ENCODE data around the gene FGF22.
"Not testable (repeated sequence)": the region's sequence is repeated elsewhere in the genome, so short reads cannot be mapped to it uniquely, and the experiment has no call there.

FGF22 gene

DNA sequence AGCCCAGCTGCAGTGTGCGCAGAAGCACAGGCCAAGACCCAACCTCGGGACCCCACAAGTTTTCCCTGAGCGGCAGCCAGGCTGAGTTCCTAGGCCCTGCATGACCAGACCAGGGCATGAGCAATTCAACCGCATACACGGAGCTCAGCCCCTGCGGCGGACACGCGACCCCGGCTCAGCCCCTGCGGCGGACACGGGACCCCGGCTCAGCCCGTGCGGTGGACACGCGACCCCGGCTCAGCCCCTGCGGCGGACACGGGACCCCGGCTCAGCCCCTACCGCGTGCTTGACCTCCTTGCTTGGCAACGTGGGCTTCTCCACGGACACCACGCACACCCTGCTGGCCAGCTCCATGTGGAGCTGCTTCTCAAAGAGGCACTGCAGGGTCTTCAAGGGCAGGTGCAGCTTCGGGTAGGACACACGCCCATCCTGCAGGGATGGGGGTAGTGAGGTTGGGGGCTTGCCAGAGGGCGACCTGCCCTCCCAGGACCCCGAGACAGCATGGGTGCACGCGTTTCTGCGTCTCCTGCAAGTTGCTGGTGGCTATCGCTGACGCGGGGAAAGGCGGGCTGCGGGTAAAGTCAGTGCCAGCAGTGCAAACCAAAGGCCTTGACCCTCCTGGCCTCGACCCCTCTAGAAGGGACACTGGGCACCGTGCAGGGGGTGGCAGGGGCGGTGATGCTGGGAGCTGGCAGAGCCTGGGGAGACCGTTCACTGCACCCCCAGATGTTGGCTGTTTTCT is 16.3 kb upstream of the FGF22 start:
- peaks cover 2% of the 10 kb centered on the region for H3K4me1 Mint-ChIP-seq
- TF ChIP-seq, protein P1, sequence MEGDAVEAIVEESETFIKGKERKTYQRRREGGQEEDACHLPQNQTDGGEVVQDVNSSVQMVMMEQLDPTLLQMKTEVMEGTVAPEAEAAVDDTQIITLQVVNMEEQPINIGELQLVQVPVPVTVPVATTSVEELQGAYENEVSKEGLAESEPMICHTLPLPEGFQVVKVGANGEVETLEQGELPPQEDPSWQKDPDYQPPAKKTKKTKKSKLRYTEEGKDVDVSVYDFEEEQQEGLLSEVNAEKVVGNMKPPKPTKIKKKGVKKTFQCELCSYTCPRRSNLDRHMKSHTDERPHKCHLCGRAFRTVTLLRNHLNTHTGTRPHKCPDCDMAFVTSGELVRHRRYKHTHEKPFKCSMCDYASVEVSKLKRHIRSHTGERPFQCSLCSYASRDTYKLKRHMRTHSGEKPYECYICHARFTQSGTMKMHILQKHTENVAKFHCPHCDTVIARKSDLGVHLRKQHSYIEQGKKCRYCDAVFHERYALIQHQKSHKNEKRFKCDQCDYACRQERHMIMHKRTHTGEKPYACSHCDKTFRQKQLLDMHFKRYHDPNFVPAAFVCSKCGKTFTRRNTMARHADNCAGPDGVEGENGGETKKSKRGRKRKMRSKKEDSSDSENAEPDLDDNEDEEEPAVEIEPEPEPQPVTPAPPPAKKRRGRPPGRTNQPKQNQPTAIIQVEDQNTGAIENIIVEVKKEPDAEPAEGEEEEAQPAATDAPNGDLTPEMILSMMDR (IDR thresholded peaks at IDR 0.05): no peak
- no peaks in the 10 kb centered on the region for H3K27me3 Mint-ChIP-seq (ENCODE audit: low read depth, poor library complexity)
- no peak overlapping the region for H3K4me3 Mint-ChIP-seq
- no peak for DNase-seq
- H3K36me3 Mint-ChIP-seq (ENCODE audit: low read depth): peaks cover 38% of the 10 kb centered on the region
- H3K9me3 Mint-ChIP-seq: no peaks in the 10 kb centered on the region
- no peak overlapping the region for H3K27ac Mint-ChIP-seq

DNA sequence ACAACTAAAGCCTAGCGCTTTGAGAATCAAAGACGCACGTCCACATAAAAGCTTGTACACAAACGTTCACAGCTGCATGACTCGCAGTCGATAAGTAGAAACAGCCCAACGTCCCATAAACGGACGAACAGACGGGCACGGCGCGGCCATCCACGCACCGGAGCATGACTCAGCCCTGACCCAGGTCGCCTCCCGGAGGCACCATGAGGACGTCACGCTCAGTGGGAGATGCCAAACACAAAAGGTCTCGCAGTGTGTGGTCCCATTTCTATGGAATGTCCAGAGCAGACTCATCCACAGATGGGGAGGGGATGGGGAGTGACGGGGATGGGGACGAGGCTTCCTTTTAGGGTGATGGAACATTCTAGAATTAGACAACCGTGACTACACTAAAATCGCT is 15.7 kb upstream of the FGF22 start:
- Mint-ChIP-seq H3K27ac (peak overlapping the region; percentile 89), H3K4me3 (no peak overlapping the region), H3K36me3 (ENCODE audit: low read depth) (peaks cover 40% of the 10 kb centered on the region), H3K9me3 (no peaks in the 10 kb centered on the region), H3K27me3 (ENCODE audit: low read depth, poor library complexity) (no peaks in the 10 kb centered on the region), H3K4me1 (peaks cover 8% of the 10 kb centered on the region)
- DNase-seq: no peak
- TF ChIP-seq, protein P1 (IDR thresholded peaks at IDR 0.05): no peak

DNA sequence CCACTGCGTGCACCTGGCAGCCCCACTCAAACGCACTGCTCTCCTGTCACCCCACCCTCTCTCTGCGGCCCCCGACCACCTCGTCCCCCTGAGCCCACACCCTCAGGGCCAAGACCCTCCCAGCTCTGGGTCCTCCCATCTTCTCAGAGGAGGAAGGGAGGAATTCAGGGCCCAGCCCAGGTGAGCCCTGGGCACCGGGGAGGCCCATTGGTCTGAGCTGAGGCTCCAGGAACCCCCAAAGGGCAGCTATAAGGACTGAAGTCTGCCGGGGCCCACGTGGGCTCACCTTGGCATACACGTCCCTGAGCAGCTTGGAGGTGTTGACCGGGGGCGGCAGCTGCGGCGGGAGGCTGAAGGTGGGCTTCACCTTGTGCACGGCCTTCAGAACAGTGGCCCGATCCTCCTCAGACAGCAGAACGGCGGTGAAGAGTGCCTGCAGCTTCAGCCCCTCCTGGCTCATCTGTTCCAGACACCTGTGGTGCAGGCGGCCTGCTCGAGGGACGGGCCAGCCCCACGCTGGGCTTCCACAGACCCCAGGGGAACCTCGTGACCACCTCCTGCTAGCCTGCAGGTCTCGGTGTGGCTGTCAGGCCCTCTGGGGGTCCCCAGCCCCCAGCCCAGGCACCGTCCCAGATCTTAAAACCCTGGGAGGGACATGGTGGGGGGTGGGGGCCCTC is 15.1 kb upstream of the FGF22 start:
- Mint-ChIP-seq H3K27me3 (ENCODE audit: low read depth, poor library complexity) (no peaks in the 10 kb centered on the region), H3K4me1 (peaks cover 12% of the 10 kb centered on the region), H3K9me3 (no peaks in the 10 kb centered on the region), H3K36me3 (ENCODE audit: low read depth) (peaks cover 43% of the 10 kb centered on the region), H3K4me3 (no peak overlapping the region), H3K27ac (no peak overlapping the region)
- no peak for DNase-seq
- TF ChIP-seq, protein P1 (IDR thresholded peaks at IDR 0.05): no peak

DNA sequence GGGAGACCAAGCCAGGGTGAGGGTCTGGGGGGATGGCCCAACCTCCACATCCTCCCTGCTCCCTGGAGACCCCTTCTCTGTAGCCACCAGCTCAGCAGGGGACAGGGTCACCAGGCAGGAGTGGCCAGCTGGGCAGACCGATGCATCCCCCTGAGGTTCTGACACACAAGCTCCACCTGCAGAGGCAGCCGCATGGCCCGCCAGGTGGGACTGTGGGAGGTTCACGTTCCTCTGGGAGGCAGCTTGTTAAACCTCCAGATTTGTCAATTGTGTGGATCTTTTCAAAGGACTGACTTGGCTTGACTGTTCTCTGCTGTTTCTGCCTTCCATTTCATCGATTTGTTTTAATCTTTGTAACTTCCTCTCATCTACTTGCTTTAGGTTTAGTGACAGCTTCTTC is 14.4 kb upstream of the FGF22 start:
- Mint-ChIP-seq H3K9me3 (no peaks in the 10 kb centered on the region), H3K4me3 (no peak overlapping the region), H3K36me3 (ENCODE audit: low read depth) (peaks cover 41% of the 10 kb centered on the region), H3K27me3 (ENCODE audit: low read depth, poor library complexity) (no peaks in the 10 kb centered on the region), H3K27ac (no peak overlapping the region), H3K4me1 (peaks cover 16% of the 10 kb centered on the region)
- TF ChIP-seq, protein P1 (IDR thresholded peaks at IDR 0.05): no peak
- DNase-seq: no peak

DNA sequence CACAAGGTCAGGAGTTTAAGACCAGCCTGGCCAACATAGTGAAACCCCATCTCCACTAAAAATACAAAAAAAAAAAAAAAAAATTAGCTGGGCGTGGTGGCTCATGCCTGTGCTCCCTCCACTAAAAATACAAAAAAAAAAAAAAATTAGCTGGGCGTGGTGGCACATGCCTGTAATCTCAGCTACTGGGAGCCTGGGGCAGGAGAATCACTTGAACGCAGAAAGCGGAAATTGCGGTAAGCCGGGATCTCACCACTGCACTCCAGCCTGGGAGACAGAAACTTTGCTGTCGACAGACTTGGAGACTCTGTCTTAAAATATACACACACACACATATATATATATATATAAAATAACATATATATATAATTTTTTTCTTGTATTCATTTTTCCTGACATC is 13.1 kb upstream of the FGF22 start:
- H3K9me3 Mint-ChIP-seq; H3K4me3 Mint-ChIP-seq; H3K27ac Mint-ChIP-seq; DNase-seq; H3K27me3 Mint-ChIP-seq (ENCODE audit: low read depth, poor library complexity): not testable (repeated sequence)
- H3K36me3 Mint-ChIP-seq (ENCODE audit: low read depth): peaks cover 44% of the 10 kb centered on the region
- peaks cover 21% of the 10 kb centered on the region for H3K4me1 Mint-ChIP-seq

DNA sequence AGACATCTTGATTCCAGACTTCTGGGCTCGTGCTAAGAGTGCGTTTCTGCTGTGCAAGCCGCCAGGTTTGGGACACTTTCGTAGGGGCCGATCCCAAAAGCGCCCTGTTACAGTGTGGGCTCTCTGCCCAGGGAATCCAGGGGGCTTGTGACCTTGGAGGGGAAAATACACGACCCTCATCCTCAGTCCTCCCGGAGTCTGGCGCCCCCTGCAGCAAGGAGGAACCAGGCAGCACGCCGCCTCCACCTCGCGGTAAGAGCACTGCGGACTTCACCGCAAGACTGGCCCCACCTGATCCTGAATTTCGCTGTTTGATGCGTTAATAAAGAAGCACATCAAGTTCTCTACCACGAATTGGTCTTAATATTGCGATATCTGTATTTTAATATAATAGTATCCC is 11.5 kb upstream of the FGF22 start:
- DNase-seq: peak; percentile 43
- Mint-ChIP-seq H3K9me3 (no peaks in the 10 kb centered on the region), H3K36me3 (ENCODE audit: low read depth) (peaks cover 44% of the 10 kb centered on the region), H3K4me1 (peaks cover 31% of the 10 kb centered on the region), H3K4me3 (no peak overlapping the region), H3K27me3 (ENCODE audit: low read depth, poor library complexity) (no peaks in the 10 kb centered on the region), H3K27ac (no peak overlapping the region)
- TF ChIP-seq, protein P1 (IDR thresholded peaks at IDR 0.05): no peak

DNA sequence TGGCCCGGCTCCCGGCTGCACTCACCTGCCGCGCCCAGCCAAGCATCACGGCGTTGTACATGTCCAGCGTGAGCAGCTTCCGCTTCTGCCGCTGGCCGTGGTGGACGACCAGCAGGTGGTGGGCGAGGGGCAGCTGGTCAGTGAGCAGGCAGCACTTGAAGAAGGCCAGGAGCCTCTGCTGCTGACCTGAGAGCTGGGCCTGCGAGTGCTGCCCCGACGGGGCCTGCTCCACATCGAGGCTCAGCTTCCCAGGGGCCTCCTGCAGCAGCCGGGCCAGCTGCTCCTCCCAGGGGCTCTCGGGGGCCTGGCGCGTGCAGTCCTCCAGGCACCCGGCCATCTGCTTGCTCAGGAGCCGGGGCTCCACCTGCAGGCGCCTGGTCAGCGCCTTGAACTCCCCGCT is 10.2 kb upstream of the FGF22 start:
- not testable (repeated sequence) for DNase-seq; H3K9me3 Mint-ChIP-seq; H3K4me3 Mint-ChIP-seq; H3K27me3 Mint-ChIP-seq (ENCODE audit: low read depth, poor library complexity); H3K27ac Mint-ChIP-seq
- peaks cover 35% of the 10 kb centered on the region for H3K36me3 Mint-ChIP-seq (ENCODE audit: low read depth)
- H3K4me1 Mint-ChIP-seq: peaks cover 42% of the 10 kb centered on the region

All from nephron progenitor cell (in vitro differentiated cells).